Heart left ventricle (tissue), 16 donors: ENCODE measurements around the gene ZNF823. TPM values are rescaled to one million over a fixed set of nuclear protein-coding genes. Genes with fewer than 3 reads are reported as not detected.

Source experiments
- ATAC-seq, 4 donors: fragments of 200-7000 bp; cut with Tn5 transposase; one replicate each; pipeline ENCODE4 v1.9.1; 2020 to 2022; ENCODE audit warnings: moderate library complexity in 4 of 4, mild to moderate bottlenecking in 3 of 4, moderate number of reproducible peaks in 1 of 4
- DNase-seq, 5 donors: peaks; one replicate each; pipeline ENCODE4 v3.0.0-alpha.2; 2020
- H3K27ac ChIP-seq, 12 donors: fragments of 200-600 bp; sonication (generic) in 4 of 12; one replicate each; pipeline versions ENCODE4 v1.5.0 to v1.8.0; 2016 to 2022; ENCODE audit warnings: mild to moderate bottlenecking in 2 of 12
- H3K27me3 ChIP-seq, 9 donors: fragments of 200-600 bp; sonication (generic) in 2 of 9; one replicate each; pipeline versions ENCODE4 v1.5.1 to v1.8.0; 2016 to 2022; ENCODE audit warnings: mild to moderate bottlenecking in 3 of 9
- H3K36me3 ChIP-seq, 9 donors: fragments of 200-600 bp; sonication (generic) in 2 of 9; one replicate each; pipeline versions ENCODE4 v1.5.0 to v1.8.0; 2018 to 2022; ENCODE audit warnings: mild to moderate bottlenecking in 2 of 9
- H3K4me1 ChIP-seq, 12 donors: fragments of 200-600 bp; sonication (generic) in 4 of 12; one replicate each; pipeline versions ENCODE4 v1.5.0 to v1.8.0; 2016 to 2022; ENCODE audit warnings: mild to moderate bottlenecking in 3 of 12
- H3K4me3 ChIP-seq, 12 donors: fragments of 200-600 bp; sonication (generic) in 4 of 12; one replicate each; pipeline versions ENCODE4 v1.5.0 to v1.8.0; 2017 to 2022; ENCODE audit warnings: mild to moderate bottlenecking in 9 of 12, moderate library complexity in 4 of 12
- H3K9me3 ChIP-seq, 12 donors: fragments of 200-600 bp; sonication (generic) in 4 of 12; one replicate each; pipeline versions ENCODE4 v1.5.0 to v1.8.0; 2016 to 2022; ENCODE audit warnings: mild to moderate bottlenecking in 1 of 12
- CTCF ChIP-seq, 12 donors: fragments of 200-600 bp; sonication (generic) in 4 of 12; IDR thresholded peaks; one replicate each; pipeline versions ENCODE4 v1.5.0 to v1.8.0; 2018 to 2022; ENCODE audit warnings: antibody characterized with exemption in 12 of 12, mild to moderate bottlenecking in 5 of 12
- POLR2A ChIP-seq, 2 donors: fragments of 450-650 bp; IDR thresholded peaks; one replicate each; pipeline ENCODE4 v1.6.1; 2017; ENCODE audit warnings: antibody characterized with exemption in 2 of 2, mild to moderate bottlenecking in 2 of 2, moderate library complexity in 2 of 2
- WGBS, 4 donors: extraction: QIAGEN DNeasy Blood & Tissue Kit in 2 of 4; methylation state at CpG; one replicate each; pipeline versions ENCODE4 v1.1.5 to v1.1.7; 2013 to 2018; 5-methylcytosine and 5-hydroxymethylcytosine counted together
- intact Hi-C, 10 donors: fragments of 100-400 bp; cut with DNase I; formaldehyde crosslinking; loops; one replicate each; pipeline versions ENCODE4 v1.11.1 to v1.14.2; 2022
- polyA plus RNA-seq, 2 donors: library from polyadenylated mRNA; stranded (reverse); fragments of 200-250 nt; gene quantifications; one replicate each; pipeline ENCODE4 v1.2.3, GENCODE V29; 2013
- total RNA-seq, 9 donors: library from RNA; depleted of rRNA in 2 of 9; stranded (reverse); fragments of >200 nt in 2 of 9; fragmentation: NEBNext Ultra II Directional in 3 of 9; extraction: Animal tissue kit (Norgen Biotek cat#: 25700) in 3 of 9; gene quantifications; one replicate each; pipeline versions ENCODE4 v1.1.0 to v1.2.4, GENCODE V29; 2016 to 2023
- donor health status: ischemic (EF 13 %, LVEDD 7.1; RV severe dilation, severe dysfunction).
- donor health status: healthy with polysubstance abuse.
- donor health status: DM: no; HTN: yes; CAD: no.
- donor health status: DM: no; HTN: no; CAD: no.
- donor health status: ischemic (EF 25% LVEDD 6.9; RV normal size, moderate dysfunction).
- donor health status: ischemic (EF 25% LVEDD 5.7; RV mildly dilated, moderate dysfunction).
- donor health status: healthy.
- donor health status: DM: yes; HTN: yes; CAD: no.
- donor health status: ischemic (EF 35%, LVEDD 5.7; RV mildly dilated, moderate dysfunction).
- donor health status: nonischemic (EF 11% LVEDD 7.7; RV severe dilation, severe dysfunction).
- donor health status: DM: yes; HTN: yes; CAD: no.
- donor health status: PGD.
- donor health status: ischemic (EF 29% LVEDD 5.4; RV normal size, mild dysfunction).
- donor health status: nonischemic (EF 23%, LVEDD 6.1; RV moderate dilation, normal function).

Gene ZNF823
- total and polyA plus RNA-seq, 11 donors: 1.6 to 5.2 (median 4.0) TPM

- H3K27me3 ChIP-seq: peaks cover 0 to 6% (median 0%) of the 10 kb centered on the region in 9 donors
- 89 to 100% (median 92%) methylated on average over 1 of the region's 1 CpG for WGBS, 4 donors
- TF ChIP-seq POLR2A (IDR thresholded peaks at IDR 0.05) (no peak), CTCF (IDR thresholded peaks at IDR 0.05) (no peak)
- H3K9me3 ChIP-seq: peaks cover 0 to 13% (median 0%) of the 10 kb centered on the region in 12 donors
- no peaks in the 10 kb centered on the region for H3K36me3 ChIP-seq
- ATAC-seq (no peak), DNase-seq (no peak)
- peaks cover 0 to 18% (median 9%) of the 10 kb centered on the region in 12 donors for H3K4me1 ChIP-seq
- H3K27ac ChIP-seq: no peak overlapping the region
- H3K4me3 ChIP-seq: no peak overlapping the region
- intact Hi-C loops: loop anchor here in 2 of 10 donors (10.0 kb wide), 1 partner anchor 69 kb away; no protein-coding TSS in a partner anchor
Observed at GRCh38 chr19:11763611-11764010, 24.9 kb upstream of the ZNF823 start.

- no peak overlapping the region for H3K27ac ChIP-seq
- TF ChIP-seq POLR2A (IDR thresholded peaks at IDR 0.05): no peak
- no peak for TF ChIP-seq CTCF (IDR thresholded peaks at IDR 0.05)
- H3K27me3 ChIP-seq: peaks cover 0 to 6% (median 0%) of the 10 kb centered on the region in 9 donors
- H3K9me3 ChIP-seq: peaks cover 0 to 14% (median 0%) of the 10 kb centered on the region in 12 donors
- WGBS, 4 donors: 59 to 76% (median 72%) methylated on average over 3 of the region's 3 CpGs
- peaks cover 0 to 13% (median 6%) of the 10 kb centered on the region in 12 donors for H3K4me1 ChIP-seq
- no peak for ATAC-seq
- no peak overlapping the region for H3K4me3 ChIP-seq
- no peak for DNase-seq
- intact Hi-C loops: loop anchor here in 2 of 10 donors (10.0 kb wide), 1 partner anchor 68 kb away; no protein-coding TSS in a partner anchor
- H3K36me3 ChIP-seq: no peaks in the 10 kb centered on the region
Observed at GRCh38 chr19:11763117-11763516, 24.4 kb upstream of the ZNF823 start.

GRCh38 chr19:11759805-11760204 is 21.1 kb upstream of the ZNF823 start:
- no peak for DNase-seq
- TF ChIP-seq POLR2A (IDR thresholded peaks at IDR 0.05) (no peak), CTCF (IDR thresholded peaks at IDR 0.05) (no peak)
- no peak for ATAC-seq
- intact Hi-C loops: loop anchor here in 2 of 10 donors (10.0 kb wide), 1 partner anchor 65 kb away; no protein-coding TSS in a partner anchor
- Histone ChIP-seq H3K36me3 (no peaks in the 10 kb centered on the region), H3K27ac (no peak overlapping the region), H3K27me3 (peaks cover 0 to 6% (median 0%) of the 10 kb centered on the region in 9 donors), H3K4me3 (no peak overlapping the region), H3K4me1 (no peaks in the 10 kb centered on the region), H3K9me3 (peaks cover 0 to 43% (median 12%) of the 10 kb centered on the region in 12 donors)
- 73 to 83% (median 77%) methylated on average over 7 of the region's 7 CpGs for WGBS, 4 donors

GRCh38 chr19:11756965-11757364 is 18.2 kb upstream of the ZNF823 start:
- Histone ChIP-seq H3K27ac (no peak overlapping the region), H3K36me3 (no peaks in the 10 kb centered on the region), H3K4me1 (no peaks in the 10 kb centered on the region), H3K27me3 (peaks cover 0 to 6% (median 0%) of the 10 kb centered on the region in 9 donors), H3K4me3 (no peak overlapping the region), H3K9me3 (peaks cover 0 to 42% (median 15%) of the 10 kb centered on the region in 12 donors)
- DNase-seq (no peak), ATAC-seq (no peak)
- 67 to 96% (median 81%) methylated on average over 1 of the region's 1 CpG for WGBS, 4 donors
- TF ChIP-seq CTCF (IDR thresholded peaks at IDR 0.05) (no peak), POLR2A (IDR thresholded peaks at IDR 0.05) (no peak)
- intact Hi-C loops: no loop called here
